AG20443 (cell line): ENCODE results near the gene UPP1.
"Not testable (repeated sequence)": the region's sequence is repeated elsewhere in the genome, so short reads cannot be mapped to it uniquely, and the experiment has no call there.

Experiments used
- DNase-seq: peaks from one replicate; pipeline ENCODE4 v3.0.0; 2012; ENCODE audit warnings: low spot score, mixed read lengths

The UPP1 gene

GRCh38 chr7:48112401-48113165 lies 23.5 kb downstream of the UPP1 start:
- no peak for DNase-seq

GRCh38 chr7:48113275-48113674 lies 24.2 kb downstream of the UPP1 start:
- no peak for DNase-seq

- DNase-seq: no peak
Observed at GRCh38 chr7:48114115-48114514, 25.1 kb downstream of the UPP1 start.

- DNase-seq: no peak
Observed at GRCh38 chr7:48114589-48114988, 25.5 kb downstream of the UPP1 start.

GRCh38 chr7:48116043-48116442 lies 27.0 kb downstream of the UPP1 start:
- DNase-seq: no peak

GRCh38 chr7:48118041-48118440 lies 29.0 kb downstream of the UPP1 start:
- DNase-seq: no peak

- DNase-seq: not testable (repeated sequence)
Observed at GRCh38 chr7:48120536-48120935, 31.5 kb downstream of the UPP1 start.

- DNase-seq: no peak
Observed at GRCh38 chr7:48126037-48126436, 37.0 kb downstream of the UPP1 start.

GRCh38 chr7:48130658-48131108 lies 41.6 kb downstream of the UPP1 start:
- DNase-seq: peak; percentile 55

- DNase-seq: no peak
Observed at GRCh38 chr7:48132792-48133191, 43.7 kb downstream of the UPP1 start.

- peak; percentile 36 for DNase-seq
Observed at GRCh38 chr7:48139459-48139858, 50.4 kb downstream of the UPP1 start.

GRCh38 chr7:48140001-48140681 lies 51.1 kb downstream of the UPP1 start:
- DNase-seq: no peak

- no peak for DNase-seq
Observed at GRCh38 chr7:48141521-48141920, 52.5 kb downstream of the UPP1 start.

- no peak for DNase-seq
Observed at GRCh38 chr7:48144291-48144768, 55.3 kb downstream of the UPP1 start.

- DNase-seq: no peak
Observed at GRCh38 chr7:48147078-48147591, 58.1 kb downstream of the UPP1 start.

- DNase-seq: not testable (repeated sequence)
Observed at GRCh38 chr7:48147690-48148089, 58.6 kb downstream of the UPP1 start.

GRCh38 chr7:48148311-48148710 lies 59.2 kb downstream of the UPP1 start:
- DNase-seq: no peak

- DNase-seq: no peak
Observed at GRCh38 chr7:48149058-48149457, 60.0 kb downstream of the UPP1 start.

GRCh38 chr7:48150086-48150485 lies 61.0 kb downstream of the UPP1 start:
- DNase-seq: no peak

- peak; percentile 72 for DNase-seq
Observed at GRCh38 chr7:48154792-48155413, 65.8 kb downstream of the UPP1 start.
